K562 (cell line): ENCODE results near the gene DNAL4.

Experiments
- KDM1A ChIP-seq, 2 experiments: fragments of 450-650 bp; IDR thresholded peaks; 2 replicates each; pipeline ENCODE4 v1.6.1; 2016; ENCODE audit warnings: mild to moderate bottlenecking in 2 of 2
- RBM25 ChIP-seq: fragments of 200-400 bp; formaldehyde crosslinking; IDR thresholded peaks from 2 replicates; pipeline ENCODE4 v1.6.1; 2018; ENCODE audit warnings: low read length, low read depth, moderate library complexity; ENCODE audit not compliant: severe bottlenecking
- ZNF785 ChIP-seq: fragments of 250-450 bp; sonication (Bioruptor Pico); IDR thresholded peaks from 2 replicates; pipeline ENCODE4 v1.4.0; 2020; ENCODE audit warnings: mild to moderate bottlenecking
- TF ChIP-seq, protein P1 (sequence below): sonication (generic); formaldehyde crosslinking; IDR thresholded peaks from 2 replicates; pipeline ENCODE4 v1.9.0; 2022; ENCODE audit warnings: mild to moderate bottlenecking, missing genetic modification reagents
- TF ChIP-seq, protein P2 (sequence below): fragments of 200-800 bp; sonication (Bioruptor generic); IDR thresholded peaks from 2 replicates; pipeline ENCODE4 v1.6.1; 2016; ENCODE audit warnings: missing genetic modification characterization, missing compliant biosample characterization
- TF ChIP-seq, protein P3 (sequence below): fragments of 250-450 bp; sonication (Bioruptor Pico); IDR thresholded peaks from 2 replicates; pipeline ENCODE4 v1.4.0; 2020; ENCODE audit warnings: mild to moderate bottlenecking, moderate library complexity
- TF ChIP-seq, protein P4 (sequence below): fragments of 450-650 bp; IDR thresholded peaks from 2 replicates; pipeline ENCODE4 v1.6.1; 2016; ENCODE audit warnings: missing biosample characterization, missing genetic modification characterization

DNA sequence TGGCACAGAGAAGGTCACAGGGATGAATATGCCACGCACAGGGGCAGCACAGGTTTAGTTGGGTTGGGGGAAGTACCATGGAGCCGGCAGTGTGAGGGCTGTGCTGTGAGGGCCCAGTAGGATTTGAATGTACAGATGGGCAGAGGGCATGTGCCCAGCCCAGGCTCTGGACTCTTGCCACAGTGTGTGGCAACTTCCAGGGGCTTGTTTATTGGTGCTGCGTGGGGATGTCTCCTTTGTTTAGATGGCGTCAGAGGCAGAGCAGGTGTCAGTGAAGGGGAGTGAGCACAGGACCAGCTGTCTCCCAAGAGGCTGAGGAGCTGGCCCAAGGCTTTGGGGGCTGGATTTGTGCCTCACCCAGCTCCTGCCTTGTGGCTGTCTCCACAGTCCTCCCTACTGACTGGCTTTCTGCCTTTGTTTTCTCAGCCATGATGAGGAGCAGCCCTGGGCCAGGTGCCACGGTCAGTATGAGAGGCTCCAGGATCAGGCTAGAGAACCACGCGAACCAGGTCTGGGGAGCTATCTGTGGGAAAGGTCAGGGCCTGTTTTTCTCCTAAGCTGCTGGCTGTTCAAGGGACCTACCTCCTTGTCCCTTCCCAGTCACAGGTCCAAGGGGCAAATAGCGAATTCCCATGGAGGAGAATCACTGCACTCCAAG lies 60.1 kb downstream of the DNAL4 start:
- TF ChIP-seq, protein P1, sequence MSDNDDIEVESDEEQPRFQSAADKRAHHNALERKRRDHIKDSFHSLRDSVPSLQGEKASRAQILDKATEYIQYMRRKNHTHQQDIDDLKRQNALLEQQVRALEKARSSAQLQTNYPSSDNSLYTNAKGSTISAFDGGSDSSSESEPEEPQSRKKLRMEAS, result no peak
- no peak for TF ChIP-seq ZNF785
- TF ChIP-seq, protein P2, sequence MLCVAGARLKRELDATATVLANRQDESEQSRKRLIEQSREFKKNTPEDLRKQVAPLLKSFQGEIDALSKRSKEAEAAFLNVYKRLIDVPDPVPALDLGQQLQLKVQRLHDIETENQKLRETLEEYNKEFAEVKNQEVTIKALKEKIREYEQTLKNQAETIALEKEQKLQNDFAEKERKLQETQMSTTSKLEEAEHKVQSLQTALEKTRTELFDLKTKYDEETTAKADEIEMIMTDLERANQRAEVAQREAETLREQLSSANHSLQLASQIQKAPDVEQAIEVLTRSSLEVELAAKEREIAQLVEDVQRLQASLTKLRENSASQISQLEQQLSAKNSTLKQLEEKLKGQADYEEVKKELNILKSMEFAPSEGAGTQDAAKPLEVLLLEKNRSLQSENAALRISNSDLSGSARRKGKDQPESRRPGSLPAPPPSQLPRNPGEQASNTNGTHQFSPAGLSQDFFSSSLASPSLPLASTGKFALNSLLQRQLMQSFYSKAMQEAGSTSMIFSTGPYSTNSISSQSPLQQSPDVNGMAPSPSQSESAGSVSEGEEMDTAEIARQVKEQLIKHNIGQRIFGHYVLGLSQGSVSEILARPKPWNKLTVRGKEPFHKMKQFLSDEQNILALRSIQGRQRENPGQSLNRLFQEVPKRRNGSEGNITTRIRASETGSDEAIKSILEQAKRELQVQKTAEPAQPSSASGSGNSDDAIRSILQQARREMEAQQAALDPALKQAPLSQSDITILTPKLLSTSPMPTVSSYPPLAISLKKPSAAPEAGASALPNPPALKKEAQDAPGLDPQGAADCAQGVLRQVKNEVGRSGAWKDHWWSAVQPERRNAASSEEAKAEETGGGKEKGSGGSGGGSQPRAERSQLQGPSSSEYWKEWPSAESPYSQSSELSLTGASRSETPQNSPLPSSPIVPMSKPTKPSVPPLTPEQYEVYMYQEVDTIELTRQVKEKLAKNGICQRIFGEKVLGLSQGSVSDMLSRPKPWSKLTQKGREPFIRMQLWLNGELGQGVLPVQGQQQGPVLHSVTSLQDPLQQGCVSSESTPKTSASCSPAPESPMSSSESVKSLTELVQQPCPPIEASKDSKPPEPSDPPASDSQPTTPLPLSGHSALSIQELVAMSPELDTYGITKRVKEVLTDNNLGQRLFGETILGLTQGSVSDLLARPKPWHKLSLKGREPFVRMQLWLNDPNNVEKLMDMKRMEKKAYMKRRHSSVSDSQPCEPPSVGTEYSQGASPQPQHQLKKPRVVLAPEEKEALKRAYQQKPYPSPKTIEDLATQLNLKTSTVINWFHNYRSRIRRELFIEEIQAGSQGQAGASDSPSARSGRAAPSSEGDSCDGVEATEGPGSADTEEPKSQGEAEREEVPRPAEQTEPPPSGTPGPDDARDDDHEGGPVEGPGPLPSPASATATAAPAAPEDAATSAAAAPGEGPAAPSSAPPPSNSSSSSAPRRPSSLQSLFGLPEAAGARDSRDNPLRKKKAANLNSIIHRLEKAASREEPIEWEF (CRISPR knock-in tag), result no peak
- TF ChIP-seq KDM1A (IDR thresholded peaks at IDR 0.05), result no peak
- TF ChIP-seq RBM25, result no peak
- TF ChIP-seq, protein P3, sequence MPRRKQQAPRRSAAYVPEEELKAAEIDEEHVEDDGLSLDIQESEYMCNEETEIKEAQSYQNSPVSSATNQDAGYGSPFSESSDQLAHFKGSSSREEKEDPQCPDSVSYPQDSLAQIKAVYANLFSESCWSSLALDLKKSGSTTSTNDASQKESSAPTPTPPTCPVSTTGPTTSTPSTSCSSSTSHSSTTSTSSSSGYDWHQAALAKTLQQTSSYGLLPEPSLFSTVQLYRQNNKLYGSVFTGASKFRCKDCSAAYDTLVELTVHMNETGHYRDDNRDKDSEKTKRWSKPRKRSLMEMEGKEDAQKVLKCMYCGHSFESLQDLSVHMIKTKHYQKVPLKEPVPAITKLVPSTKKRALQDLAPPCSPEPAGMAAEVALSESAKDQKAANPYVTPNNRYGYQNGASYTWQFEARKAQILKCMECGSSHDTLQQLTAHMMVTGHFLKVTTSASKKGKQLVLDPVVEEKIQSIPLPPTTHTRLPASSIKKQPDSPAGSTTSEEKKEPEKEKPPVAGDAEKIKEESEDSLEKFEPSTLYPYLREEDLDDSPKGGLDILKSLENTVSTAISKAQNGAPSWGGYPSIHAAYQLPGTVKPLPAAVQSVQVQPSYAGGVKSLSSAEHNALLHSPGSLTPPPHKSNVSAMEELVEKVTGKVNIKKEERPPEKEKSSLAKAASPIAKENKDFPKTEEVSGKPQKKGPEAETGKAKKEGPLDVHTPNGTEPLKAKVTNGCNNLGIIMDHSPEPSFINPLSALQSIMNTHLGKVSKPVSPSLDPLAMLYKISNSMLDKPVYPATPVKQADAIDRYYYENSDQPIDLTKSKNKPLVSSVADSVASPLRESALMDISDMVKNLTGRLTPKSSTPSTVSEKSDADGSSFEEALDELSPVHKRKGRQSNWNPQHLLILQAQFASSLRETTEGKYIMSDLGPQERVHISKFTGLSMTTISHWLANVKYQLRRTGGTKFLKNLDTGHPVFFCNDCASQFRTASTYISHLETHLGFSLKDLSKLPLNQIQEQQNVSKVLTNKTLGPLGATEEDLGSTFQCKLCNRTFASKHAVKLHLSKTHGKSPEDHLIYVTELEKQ (CRISPR knock-in tag), result no peak
- TF ChIP-seq, protein P4, sequence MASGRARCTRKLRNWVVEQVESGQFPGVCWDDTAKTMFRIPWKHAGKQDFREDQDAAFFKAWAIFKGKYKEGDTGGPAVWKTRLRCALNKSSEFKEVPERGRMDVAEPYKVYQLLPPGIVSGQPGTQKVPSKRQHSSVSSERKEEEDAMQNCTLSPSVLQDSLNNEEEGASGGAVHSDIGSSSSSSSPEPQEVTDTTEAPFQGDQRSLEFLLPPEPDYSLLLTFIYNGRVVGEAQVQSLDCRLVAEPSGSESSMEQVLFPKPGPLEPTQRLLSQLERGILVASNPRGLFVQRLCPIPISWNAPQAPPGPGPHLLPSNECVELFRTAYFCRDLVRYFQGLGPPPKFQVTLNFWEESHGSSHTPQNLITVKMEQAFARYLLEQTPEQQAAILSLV (tag), result no peak
